Activated T-cell treated with anti-CD3 and anti-CD28 coated beads for 1 hour (primary cell): ENCODE data around the gene CPT1C.
"Not testable (repeated sequence)": the region's sequence is repeated elsewhere in the genome, so short reads cannot be mapped to it uniquely, and the experiment has no call there.

Experiments
- DNase-seq: peaks from one replicate; pipeline ENCODE4 v3.0.0-alpha.2; 2020; ENCODE audit warnings: low read depth

The CPT1C gene

DNA sequence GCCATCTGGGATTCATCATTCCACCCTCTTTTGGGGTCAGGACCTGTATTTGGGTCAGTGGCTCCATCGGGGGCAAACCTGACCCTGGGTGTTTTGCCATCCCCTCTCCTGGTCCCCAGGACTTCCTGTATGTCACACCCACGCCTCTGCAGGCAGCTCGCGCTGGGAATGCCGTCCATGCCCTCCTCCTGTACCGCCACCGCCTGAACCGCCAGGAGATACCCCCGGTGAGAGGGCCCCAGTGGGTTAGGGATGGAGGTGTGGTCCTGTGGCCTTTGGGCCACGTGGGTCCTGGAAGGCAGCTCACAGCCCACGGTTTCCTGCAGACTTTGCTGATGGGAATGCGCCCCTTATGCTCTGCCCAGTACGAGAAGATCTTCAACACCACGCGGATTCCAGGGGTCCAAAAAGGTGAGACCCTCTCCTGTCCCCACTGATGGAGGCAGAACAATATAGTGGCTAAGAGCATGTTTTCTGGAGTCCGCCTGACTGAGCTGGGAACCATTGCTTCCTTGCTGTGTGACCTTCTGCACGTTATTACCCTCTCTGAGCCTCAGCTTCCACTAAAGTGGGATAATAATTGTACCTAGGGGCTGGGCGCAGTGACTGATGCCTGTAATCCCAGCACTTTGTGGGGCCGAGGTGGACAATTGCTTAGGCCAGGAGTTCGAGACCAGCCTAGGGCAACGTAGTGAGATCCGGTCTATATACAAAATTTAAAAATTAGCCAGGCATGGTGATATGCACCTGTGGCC, 14.1 kb downstream of the CPT1C start:
- no peak for DNase-seq

DNA sequence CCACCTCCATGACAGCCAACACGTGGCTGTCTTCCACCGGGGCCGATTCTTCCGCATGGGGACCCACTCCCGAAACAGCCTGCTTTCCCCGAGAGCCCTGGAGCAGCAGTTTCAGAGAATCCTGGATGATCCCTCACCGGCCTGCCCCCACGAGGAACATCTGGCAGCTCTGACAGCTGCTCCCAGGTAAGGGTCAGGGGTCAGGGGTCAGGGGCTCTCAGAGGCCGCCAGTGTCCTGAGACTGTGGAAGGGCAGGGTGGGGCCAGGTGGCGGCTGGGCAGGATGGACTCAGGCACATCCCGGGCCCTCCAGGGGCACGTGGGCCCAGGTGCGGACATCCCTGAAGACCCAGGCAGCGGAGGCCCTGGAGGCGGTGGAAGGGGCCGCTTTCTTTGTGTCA, 15.0 kb downstream of the CPT1C start:
- no peak for DNase-seq

DNA sequence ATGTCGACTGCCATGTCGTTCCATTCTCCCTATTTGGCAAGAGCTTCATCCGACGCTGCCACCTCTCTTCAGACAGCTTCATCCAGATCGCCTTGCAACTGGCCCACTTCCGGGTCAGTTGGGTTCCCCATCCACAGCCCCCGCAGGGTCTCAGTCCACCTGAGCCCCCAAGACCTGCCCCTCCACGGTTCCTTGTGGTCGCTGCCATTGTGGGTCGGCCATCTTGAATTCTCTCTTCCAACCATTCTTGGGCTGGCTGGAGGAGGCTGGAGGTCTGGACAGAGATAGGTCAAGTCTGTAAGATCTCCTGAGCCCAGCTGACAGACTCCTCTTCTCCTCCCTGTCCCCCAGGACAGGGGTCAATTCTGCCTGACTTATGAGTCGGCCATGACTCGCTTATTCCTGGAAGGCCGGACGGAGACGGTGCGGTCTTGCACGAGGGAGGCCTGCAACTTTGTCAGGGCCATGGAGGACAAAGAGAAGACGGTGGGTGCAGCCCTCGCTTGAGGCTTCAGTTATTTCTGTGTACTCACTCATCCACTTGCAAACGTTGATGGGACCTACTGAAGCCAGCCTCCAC, 19.5 kb downstream of the CPT1C start:
- DNase-seq: no peak

DNA sequence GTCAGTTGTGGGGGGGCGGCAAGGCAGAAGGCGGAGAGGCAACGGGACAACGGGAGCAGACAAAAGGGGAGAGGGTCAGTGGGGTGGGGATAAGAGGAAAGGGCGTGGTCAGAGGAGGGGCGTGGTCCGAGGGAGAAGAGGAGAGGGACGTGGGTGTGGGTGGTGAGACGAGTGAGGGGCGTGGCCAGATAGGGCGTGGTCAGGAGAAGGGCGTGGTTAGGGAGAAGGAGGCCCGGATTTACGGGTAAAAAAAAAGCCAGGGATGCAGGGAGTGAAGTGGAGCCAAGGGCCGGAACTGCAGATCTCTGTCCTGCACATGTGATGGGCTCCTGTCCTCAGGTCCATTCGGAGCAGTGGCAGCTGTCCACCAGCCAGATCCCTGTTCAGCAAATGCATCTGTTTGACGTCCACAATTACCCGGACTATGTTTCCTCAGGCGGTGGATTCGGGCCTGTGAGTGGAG, 21.5 kb downstream of the CPT1C start:
- no peak for DNase-seq

DNA sequence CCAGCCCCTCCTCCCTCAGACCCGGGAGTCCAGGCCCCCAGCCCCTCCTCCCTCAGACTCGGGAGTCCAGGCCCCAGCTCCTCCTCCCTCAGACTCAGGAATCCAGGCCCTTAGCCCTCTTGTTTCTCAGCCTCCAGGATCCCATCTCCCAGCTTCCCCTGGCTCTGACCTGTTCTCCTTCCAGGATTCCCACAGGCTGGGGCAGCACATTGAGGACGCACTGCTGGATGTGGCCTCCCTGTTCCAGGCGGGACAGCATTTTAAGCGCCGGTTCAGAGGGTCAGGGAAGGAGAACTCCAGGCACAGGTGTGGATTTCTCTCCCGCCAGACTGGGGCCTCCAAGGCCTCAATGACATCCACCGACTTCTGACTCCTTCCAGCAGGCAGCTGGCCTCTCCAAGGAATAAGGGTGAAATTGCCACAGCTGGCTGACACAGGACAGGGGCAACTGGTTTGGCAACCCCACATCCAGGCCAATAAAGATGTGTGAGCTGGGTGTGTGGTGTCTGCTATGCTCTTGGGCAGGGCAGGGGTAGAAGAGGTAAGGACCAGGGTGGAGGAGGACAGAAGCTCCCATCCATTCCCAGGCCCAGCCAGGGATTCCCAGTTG, 22.4 kb downstream of the CPT1C start:
- no peak for DNase-seq

DNA sequence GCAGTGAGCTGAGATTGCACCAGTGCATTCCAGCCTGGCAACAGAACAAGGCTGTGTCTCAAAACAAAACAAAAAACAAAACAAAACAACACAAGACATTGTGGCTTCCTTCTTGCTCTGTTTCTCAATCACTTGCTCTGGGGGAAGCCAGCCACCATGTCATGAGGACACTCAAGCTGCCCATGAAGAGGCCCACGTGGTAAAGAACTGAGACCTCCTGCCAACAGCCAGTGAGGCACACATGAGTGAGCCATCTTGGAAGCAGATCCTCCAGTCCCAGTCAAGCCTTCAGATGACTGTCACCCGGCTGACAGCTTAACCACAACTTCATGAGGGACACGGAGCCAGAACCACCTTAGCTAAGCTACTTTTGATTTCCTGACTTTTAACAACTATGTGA, 25.2 kb downstream of the CPT1C start:
- no peak for DNase-seq

DNA sequence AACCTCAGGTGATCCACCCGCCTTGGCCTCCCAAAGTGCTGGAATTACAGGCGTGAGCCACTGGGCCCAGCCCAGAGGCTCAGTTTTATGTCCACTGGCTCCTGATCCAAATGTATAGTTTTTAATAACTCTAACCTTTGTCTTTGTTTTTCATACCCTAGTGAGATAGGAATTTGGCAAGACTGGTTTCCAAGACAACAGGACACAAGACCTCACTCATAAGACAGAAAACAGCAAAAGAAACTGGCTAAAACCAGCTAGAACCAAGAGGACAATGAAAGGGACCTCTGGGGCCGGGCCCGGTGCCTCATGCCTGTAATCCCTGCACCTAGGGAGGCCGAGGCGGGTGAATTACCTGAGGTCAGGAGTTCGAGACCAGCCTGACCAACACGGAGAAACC, 27.6 kb downstream of the CPT1C start:
- DNase-seq: no peak

DNA sequence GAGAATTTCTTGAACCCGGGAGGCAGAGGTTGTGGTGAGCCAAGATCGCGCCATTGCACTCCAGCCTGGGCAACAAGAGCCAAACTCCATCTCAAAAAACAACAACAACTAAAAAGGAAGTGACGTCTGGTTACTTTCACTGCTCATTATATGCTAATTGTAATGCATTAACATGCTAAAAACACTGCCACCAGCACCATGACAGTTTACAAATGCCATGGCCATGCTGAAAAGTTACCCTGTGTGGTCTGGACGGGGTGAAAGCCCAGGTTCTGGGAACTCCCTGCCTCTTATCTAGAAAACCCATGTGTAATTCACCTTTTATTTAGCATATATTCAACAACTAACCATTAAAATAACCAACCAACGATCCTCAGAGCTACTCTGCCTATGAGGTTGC, 28.1 kb downstream of the CPT1C start:
- no peak for DNase-seq

DNA sequence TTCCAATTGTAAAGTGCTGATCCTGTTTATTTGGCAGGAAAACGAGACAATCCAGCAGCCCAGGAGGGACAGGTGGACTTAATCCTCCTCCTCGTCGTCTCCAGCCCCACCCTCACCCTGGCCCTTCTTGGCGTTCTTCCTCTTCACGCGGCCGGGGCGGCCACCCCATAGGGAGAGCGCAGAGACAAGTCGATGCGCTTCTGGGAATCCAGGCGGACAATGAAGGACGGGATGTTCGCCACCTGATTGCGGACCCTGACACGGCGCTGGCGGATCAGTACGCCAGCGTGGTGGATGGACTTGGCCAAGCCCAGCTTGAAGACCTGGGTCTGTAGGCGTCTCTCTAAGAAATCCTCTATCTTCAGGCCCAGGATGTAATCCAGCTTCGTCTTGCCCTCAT, 28.5 kb downstream of the CPT1C start:
- DNase-seq: not testable (repeated sequence)

DNA sequence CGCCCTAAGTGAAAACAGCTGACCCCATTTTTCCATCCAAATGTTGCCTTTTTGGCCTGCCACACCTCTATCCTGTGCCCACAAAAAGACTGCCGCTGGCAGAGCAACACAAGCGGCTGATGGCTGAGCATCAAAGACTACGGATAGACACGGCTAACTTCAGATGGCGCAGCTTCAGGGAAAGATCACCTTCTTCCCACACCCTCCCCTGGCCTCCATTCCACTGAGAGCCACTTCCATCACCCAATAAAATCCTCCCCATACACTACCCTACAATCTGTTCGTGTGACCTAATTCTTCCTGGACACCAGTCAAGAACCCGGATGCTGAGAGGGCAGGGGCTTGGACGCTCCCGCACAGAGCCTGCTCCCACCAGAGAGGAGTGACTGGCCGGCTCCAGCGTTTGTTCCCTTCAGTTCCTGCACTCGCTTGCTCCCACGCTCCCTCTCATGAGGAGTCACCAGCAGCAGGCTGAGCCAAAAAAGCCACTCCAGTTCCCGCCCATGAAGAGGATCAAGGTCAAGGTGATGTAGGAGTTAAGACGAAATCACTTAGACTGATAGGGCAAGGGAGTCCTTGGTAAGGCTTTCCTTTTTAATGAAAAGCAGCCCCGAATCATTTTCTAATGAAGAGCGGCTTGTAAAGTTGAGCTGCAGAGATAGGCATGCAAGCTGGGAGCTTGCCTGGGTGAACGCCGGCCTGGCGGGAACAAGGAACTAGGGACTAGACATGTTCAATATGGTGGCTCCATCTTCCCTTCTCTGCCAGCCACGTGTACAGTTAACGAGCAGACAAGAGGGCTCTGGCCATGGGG, 36.5 kb downstream of the CPT1C start:
- DNase-seq: no peak

DNA sequence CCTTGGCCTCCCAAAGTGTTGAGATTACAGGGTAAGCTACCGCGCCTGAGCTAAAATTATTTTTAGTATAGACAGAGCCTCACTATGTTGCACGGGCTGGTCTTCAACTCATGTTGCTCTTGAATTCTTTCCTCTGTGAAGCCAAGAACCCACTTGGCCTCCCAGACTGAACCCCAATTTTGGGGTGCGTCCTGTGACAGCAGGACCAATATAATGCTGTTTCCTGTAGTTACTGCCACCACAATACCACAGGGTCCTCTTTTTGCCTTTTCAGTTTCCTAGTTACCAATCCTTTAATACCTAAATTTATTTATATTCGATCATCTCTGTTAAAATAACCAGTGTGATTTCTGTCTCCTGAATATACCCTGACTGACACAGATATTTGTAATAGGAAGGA, 39.2 kb downstream of the CPT1C start:
- no peak for DNase-seq

DNA sequence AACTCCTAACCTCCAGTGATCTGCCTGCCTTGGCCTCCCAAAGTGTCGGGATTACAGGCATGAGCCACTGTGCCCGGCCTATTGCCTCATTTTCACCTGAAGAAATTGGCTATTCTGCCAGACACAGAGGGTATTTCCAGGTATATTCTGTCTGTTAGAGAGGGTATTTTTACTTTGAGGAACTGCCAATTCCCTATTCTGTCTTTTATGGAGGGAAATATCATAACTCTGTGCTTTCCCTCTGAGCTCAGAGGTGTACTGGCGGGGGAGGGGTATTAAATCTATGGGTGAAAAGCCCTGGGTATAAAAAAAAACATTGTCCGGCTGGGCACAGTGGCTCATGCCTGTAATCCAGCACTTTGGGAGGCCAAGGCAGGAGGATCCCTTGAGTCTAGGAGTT, 47.4 kb downstream of the CPT1C start:
- no peak for DNase-seq

DNA sequence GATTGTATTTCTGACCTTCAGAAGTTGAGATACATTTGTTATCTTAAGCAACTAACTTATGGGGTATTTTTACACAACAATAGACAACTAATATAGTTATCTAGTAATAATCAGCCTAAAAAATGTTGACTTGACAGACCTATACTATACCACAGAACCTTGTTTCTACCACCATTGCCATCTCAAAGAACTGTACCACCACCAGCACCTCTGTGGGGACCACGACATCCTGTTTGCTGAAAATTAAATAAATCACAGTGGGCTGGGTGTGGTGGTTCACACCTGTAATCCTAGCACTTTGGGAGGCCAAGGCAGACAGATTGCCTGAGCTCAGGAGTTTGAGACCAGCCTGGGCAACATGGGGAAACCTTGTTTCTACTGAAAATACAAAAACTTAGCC, 48.2 kb downstream of the CPT1C start:
- DNase-seq: no peak

DNA sequence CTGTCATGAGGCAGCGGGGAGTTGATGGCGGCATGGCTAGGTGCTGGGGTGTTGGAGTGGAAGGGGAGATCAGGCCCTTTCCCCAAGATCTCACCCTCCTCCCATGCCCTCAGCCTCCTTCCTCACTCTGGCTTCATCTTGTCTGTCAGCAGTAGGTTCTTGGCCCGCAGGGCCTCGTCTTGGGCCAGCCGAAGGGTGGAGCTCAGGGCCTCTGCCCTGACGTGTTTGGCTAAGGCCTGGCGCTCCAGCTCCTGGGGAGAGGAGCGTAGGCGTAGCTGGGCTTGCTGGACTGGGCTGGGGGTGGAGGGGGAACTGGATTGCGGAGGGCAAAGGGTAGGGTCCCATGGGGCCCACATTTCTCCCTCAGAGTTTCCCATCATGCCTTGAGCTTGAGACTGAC, 49.0 kb downstream of the CPT1C start:
- no peak for DNase-seq

DNA sequence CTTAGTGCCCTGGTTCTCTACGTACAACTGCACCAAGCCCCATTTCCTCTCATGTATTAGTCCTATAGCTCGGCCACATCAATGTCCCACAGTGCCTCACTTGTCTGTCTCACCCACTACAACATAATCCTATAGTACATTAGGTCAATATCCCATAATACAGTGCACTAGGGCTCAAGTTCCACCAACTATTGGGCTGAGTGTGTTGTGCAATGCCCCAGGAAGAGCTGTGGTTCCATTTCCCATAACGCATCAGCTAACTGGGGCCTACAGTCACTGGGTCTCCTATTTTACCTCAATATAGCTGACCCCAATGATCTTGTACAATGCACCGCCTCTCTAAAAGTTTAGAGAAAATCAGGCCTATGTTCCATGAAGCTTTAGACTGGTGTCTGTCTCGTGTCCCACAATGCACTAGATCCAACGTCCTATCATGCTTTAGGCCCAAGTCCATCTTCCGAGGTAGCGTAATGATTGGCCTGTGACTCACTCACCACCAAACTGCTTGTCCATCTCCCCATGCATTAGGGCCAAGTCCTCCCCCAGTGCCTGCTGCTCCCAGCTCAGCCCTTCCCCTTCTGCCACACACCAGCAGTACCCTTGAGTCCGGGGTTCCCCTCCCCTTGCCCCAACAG, 50.4 kb downstream of the CPT1C start:
- DNase-seq: no peak

DNA sequence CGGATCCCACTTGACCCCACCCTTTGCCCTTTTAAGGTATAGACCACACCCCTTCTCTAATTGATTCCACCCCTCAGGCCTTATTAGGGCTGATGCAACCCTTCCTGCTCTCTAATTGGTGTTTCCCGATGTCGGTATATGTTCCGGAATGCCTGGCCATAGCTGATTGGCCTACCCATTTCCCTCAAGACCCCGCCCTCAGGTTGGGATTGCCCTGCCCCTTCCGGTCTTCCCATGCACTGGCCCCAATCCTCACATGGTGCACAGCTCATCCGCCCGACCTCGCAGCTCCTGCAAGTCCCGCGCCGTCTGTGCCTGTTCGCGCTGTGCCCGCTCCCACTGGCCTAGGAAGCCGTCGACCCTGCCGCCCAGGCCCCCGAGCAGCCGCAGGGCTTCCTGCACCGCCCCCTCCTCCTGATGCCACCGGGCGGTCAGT, 54.0 kb downstream of the CPT1C start:
- no peak for DNase-seq

DNA sequence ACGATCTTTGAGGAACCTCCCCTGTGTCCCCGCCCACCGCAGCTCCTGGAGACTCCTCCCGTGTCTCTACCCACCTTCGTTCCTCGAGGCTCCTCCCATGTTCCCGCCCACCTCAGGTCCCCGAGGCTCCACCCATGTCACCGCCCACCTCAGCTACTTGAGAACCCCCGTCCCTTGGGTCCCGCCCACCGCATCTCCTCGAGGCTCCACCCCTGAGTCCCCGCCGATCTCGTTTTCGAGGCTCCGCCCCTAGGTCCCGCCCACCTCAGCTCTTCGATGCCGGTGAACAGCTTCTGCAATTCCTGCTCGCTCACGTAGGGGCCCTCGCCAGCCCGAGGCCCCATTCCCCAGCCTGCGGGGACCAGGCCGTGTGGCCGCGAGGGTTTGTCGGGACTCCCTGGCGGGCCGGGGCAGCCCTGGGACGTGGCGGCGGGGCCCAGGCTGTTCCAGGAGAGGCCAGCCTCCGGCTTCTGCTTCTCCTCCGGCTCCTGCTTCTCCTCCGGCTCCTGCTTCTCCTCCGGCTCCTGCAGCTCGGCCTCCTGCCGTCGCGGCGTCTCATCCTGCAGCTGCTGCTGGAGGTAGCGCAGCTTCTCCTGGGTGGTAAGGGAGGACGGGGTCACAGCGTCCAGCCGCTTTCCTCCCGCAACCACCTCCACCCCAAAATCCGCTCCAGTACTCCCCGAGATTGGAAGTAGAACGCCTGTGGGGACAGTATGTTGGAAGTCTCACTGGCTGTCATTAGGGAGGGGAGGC, 55.5 kb downstream of the CPT1C start:
- peak; percentile 19 for DNase-seq

DNA sequence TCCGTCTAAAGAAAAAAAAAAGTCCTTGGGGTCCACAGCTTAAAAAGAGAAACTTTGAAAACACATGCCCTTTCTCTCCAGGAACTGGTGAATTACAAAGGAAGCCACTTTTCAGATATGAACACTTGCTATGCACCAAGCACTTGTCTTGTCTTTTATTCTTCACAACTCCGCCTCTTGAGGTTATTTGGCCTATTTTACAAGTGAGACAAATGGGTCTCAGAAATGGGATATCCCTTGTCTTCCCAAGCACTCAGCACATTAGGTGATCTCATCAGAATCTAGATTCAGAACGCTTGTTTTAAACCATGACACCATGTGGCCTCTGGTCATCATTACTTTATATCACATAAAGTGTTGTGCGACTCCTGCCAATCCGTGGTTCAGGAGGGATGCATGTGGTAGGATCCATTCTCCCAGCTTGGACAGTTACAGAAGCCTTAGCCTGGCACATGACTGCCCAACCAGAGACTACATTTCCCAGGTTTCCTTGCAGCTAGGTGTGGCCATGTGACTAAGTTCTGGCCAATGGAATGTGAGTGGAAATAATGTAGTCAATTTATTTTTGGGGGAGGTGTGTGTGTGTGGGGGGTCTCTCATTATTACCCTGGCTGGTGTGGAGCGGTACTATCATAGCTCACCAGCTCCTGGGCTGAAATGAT, 58.3 kb downstream of the CPT1C start:
- no peak for DNase-seq

DNA sequence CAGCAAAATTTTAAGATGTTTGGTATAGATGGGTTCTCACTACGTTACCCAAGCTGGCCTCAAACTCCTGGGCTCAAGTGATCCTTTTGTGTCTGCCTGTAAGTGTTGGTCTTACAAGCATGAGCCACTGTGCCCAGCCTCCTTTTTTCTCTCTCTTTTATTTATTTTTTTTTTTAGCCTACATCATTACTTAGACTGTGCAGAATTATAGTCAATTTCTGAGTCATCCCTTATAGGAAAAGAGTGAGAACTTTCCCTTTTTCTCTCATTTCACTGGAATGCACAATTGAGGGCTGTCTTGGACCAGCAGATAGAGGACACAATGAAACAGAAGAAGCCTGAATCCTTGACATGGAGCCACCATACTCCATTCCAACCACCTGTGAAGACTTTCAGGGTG, 58.9 kb downstream of the CPT1C start:
- no peak for DNase-seq

DNA sequence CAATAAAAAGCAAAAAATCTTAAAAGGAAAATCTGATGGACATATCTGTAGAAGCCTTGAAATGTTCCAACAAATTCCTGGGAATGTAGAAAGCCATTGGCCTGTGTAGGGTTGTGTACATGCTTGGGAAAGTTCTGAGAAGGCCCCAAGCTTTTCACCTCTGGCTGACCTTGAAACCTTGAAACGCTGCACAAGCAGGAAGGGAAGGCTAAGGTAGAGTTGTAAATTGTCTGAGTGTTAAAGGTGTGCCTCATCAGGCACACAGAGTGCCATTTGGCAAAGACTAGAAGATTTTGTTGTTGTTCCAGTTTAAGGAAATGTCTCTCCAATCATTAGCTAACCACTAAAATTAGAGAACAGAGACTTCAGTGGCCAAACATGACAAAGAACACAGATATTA, 61.8 kb downstream of the CPT1C start:
- DNase-seq: no peak

DNA sequence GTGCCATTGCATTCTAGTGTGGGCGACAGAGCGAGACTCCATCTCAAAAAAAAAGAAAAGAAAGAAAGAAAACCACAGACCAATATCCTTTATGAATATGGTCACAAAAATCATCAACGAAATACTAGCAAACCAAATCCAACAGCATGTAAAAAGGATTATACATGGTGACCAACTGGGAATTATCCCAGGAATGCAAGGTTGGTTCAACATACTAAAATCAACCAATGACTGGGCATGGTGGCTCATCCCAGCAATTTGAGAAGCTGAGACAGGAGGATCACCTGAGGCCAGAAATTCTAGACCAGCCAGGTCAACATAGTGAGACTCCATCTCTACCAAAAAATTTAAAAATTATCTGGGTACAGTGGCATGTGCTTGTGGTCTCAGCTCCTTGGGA, 65.0 kb downstream of the CPT1C start:
- no peak for DNase-seq
